HG02571 (cell line): ENCODE data around the gene TLR8.

Experiments used
- ATAC-seq: cut with Tn5 transposase; IDR thresholded peaks from one replicate; pipeline ENCODE4 v1.9.1; 2021; ENCODE audit warnings: mild to moderate bottlenecking, moderate library complexity; ENCODE audit not compliant: unreplicated experiment

TLR8 gene

DNA sequence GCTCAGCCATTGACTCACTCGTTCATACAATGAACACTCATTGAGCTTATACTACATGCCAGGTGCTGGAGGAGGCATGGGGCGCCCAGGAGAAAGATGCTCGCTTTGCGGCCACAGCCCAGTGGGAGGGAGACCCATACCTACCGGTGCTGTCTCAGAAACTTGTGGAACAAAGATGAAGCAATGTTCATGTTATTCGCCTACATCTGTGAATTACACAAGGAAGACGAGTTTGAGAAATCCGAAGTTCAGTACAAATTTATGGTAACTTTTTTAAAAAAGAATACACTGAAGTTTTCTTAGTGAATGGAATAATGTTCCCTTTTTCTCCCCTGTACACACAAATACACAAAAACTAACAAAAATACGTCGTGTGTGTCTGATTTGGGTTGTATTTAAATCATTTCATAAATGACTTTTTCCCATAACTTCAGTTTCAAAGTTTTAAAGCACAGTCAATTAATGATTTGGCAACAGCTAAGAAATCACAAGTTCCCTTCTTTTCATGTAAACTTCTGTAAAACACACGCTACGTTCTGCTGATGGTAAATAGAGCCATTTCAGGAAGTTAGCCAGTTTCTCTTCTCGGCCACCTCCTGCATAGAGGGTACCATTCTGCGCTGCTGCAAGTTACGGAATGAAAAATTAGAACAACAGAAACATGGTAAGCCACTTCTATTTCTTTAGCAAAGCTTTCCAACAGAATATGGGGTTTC lies at the start of gene TLR8:
TLR8 (plus strand) TSS at position 575 of the 716 bp plus-strand sequence; CDS start at position 662, 87 bp downstream.
- no peak for ATAC-seq

DNA sequence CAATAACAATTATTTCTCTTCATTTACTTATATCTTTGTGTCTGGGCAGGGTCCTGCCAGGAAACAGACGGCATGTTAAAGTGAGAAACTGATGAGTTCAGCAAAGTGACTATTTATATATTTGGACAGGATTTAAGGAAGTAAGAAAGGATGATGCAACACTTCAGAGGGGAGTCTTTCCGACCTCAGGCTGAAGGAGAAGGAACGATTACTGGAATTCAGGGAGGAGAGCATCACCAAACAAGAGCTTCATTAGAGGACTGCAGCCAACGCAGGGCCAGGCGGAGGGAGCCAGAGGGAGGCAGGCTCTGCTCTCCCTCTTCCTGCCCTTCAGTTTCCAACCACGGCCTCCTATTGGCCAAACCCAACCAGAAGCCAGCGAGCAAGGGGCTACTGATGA lies 41.1 kb upstream of the TLR8 start:
- ATAC-seq = no peak

DNA sequence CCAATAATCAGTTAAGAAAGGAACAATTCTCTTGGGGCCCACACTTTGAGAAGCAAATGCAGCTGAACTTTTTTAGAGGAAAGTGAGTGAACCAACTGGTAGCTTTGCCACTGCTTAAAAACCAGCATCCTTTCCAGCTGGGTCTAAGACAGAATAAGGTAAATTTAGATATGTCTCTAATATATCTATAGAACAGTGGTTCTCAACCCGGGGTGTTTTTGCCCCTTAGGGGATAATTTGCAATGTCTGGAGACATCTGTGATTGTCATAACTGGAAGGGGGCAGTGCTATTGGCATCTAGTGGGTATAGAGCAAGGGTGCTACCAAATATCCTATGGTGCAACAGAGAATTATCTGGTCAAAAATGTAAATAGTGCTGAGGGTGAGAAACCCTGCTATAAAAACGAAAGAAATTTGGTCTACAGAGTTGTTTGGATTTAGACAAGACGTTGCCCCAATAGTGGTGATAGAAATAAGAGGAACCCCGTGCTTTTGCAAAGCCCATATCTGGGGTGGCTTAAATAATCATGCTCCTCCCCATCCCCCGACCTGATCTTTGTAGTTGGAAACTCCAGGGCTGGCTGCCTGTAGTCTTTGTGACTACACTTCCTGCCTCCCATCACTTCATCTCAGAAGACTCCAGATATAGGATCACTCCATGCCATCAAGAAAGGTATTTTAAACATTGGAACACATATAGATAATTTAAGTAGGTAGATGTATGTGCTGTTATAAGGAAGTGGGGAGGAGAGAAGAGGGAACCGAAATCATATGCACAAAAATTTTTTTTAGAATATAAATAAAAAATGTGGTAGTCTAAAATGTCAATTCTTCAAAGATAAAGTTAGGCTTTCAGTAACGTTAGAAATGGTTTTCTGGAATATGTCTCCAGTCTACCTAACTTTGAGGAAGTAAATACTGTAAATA lies 39.7 kb upstream of the TLR8 start, which contains the start of gene TLR7:
TLR7 (plus strand) TSS at position 622 of the 927 bp plus-strand sequence. CDS start 507 bp downstream, outside the sequence.
- ATAC-seq = no peak

DNA sequence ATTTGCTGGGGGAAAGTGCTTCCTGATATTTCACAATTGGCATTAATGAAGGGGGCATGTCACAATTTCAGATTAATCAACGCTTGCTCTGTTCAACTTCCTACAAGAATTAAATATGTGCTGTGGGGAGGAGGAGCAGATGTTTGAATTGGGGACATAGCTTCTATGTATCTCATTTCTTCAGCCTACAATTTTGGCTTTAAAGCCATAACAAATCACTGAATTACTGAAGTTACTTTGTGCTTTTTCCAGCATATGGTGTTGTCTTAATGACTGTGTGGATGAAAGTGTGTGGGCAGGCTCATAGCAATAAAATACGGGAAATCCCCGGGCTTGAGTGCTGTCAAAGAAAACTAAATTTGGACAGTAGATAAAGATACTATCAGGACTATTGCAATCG lies 38.7 kb upstream of the TLR8 start:
- no peak for ATAC-seq

DNA sequence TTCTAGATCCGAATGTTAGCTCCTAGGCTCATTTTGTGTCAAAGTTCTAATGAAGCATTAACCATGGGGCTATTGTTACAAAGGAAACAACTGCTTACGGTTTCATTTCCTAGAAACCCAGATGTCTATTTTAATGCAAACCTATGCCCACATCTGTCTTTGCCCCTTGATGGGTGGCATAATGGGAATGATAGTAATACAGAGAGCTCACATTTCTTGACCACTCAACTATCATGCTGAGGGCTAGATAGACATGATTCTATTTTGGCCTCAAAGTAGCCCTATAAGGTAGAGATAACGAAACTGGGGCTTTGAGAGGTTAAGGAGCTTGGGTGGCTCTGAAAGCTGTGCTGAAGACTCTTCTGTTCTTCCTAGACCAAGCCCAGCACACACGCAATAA lies 37.7 kb upstream of the TLR8 start:
- no peak for ATAC-seq

DNA sequence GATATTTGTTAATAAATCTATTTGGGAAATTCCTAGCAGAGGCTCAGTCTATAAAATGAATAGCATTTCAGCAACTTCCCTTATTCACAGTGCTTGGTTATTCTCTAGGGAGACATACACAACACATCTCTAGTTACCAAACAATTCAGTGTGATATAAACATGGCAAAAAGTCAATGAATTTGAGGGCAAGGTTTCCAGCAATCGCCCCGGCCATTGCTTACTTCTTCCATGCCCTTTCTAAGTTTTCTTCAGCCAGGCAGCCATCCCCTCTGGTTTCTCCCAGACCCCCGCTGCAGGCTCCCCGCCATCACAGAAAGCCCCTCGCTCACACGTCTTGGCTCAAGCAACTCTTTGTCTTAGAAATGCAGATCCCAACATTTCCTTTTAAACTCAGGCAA lies 35.2 kb upstream of the TLR8 start:
- ATAC-seq = no peak

DNA sequence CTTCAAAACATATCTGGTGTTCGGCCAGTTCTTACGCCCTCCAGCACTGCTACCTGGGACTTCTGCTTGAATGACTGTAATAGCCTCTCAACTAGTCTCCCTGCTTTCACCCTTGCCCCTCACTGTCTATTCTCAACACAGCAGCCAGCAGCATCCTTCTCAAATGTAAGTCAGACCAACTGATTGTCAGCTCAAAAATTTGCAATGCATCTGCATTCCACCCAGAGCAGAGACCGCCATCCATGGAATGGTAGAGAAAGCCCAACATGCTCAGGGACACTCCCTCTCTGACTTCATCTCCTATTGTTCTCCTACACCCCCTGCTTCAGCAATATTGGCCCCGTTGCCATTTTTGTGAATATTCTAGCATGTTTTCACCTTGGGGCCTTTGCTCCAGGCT lies 33.7 kb upstream of the TLR8 start:
- ATAC-seq = no peak

DNA sequence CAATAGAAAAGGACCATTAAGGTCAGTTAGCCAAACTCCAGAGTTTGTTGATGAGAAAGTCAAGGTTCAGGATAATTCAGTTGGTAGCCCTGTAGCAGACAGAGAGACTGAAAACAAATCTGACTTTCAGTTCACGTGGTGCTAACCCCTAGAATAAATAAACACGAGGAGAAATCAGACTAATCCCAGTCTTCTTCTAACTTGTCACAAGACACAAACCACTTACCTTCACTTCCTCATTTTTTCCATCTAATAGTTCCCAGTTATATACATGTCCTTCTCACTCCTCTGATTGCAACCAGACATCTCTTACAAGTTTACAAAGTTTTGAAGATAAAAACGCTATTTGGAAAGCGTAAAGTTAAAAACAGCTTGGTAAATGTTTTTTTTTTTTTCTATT lies 31.8 kb upstream of the TLR8 start:
- ATAC-seq = no peak

DNA sequence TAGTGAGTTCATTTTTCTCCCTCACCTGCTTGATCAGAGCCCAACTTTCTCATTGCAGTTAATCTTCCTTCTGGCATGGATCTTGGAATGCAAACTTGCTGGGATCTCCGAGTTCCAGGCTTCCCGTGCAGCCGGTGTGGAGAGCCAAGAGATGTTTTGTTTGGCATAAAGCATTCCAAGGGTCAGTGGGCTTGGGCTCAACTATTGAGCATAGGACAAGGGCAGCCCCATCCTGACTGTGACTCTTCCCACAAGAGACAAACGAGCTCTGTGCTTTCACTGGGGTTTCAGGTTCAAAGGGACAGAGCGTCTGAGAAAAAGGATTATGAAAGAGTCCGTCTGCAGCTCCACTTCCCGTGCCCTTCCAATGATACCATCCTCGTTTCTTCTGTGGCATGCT lies 29.0 kb upstream of the TLR8 start:
- no peak for ATAC-seq

DNA sequence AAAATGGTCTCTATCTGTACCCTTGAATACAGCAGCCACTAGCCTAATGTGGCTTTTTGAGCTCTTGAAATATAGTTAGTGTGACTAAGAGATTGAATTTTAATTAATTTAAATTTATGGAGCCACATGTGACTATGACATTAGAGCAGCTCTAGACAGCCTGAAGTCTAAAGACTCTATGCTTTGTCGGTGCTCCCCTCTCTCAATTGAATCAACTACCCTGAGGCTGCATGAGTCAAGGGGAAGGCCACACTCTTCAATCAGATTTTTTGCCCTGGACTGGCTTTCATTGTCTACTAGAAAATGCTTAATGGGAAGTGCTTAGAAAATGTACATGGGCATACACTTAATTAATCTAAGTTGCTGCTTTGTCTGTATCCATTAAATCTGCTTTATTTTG lies 27.9 kb upstream of the TLR8 start:
- no peak for ATAC-seq

DNA sequence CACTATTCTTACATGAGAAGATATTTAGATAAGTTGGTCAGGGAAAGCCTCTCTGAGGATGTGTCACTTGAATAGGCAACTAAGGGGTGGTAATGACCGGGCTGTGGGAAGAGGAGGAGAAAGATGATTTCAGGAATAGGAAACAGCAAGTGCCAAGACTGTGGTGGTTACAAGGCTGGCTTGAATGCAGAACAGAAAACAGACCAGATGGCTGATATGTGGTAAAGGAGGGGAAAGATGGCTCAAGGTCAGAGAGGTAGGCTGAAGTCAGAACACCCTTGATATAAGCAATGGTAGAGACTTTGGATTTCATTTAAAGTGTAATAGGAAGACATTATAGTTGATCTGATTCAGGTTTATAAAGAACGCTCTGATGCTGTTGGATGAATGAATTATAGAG lies 24.5 kb upstream of the TLR8 start:
- ATAC-seq = no peak

DNA sequence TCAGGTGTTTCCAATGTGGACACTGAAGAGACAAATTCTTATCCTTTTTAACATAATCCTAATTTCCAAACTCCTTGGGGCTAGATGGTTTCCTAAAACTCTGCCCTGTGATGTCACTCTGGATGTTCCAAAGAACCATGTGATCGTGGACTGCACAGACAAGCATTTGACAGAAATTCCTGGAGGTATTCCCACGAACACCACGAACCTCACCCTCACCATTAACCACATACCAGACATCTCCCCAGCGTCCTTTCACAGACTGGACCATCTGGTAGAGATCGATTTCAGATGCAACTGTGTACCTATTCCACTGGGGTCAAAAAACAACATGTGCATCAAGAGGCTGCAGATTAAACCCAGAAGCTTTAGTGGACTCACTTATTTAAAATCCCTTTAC lies 20.9 kb upstream of the TLR8 start:
- ATAC-seq = no peak

DNA sequence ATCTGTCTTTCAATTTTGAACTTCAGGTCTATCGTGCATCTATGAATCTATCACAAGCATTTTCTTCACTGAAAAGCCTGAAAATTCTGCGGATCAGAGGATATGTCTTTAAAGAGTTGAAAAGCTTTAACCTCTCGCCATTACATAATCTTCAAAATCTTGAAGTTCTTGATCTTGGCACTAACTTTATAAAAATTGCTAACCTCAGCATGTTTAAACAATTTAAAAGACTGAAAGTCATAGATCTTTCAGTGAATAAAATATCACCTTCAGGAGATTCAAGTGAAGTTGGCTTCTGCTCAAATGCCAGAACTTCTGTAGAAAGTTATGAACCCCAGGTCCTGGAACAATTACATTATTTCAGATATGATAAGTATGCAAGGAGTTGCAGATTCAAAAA lies 19.9 kb upstream of the TLR8 start:
- no peak for ATAC-seq

DNA sequence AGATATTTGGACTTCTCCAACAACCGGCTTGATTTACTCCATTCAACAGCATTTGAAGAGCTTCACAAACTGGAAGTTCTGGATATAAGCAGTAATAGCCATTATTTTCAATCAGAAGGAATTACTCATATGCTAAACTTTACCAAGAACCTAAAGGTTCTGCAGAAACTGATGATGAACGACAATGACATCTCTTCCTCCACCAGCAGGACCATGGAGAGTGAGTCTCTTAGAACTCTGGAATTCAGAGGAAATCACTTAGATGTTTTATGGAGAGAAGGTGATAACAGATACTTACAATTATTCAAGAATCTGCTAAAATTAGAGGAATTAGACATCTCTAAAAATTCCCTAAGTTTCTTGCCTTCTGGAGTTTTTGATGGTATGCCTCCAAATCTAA lies 19.3 kb upstream of the TLR8 start:
- no peak for ATAC-seq

DNA sequence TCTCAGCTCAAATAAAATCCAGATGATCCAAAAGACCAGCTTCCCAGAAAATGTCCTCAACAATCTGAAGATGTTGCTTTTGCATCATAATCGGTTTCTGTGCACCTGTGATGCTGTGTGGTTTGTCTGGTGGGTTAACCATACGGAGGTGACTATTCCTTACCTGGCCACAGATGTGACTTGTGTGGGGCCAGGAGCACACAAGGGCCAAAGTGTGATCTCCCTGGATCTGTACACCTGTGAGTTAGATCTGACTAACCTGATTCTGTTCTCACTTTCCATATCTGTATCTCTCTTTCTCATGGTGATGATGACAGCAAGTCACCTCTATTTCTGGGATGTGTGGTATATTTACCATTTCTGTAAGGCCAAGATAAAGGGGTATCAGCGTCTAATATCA lies 18.7 kb upstream of the TLR8 start:
- no peak for ATAC-seq

DNA sequence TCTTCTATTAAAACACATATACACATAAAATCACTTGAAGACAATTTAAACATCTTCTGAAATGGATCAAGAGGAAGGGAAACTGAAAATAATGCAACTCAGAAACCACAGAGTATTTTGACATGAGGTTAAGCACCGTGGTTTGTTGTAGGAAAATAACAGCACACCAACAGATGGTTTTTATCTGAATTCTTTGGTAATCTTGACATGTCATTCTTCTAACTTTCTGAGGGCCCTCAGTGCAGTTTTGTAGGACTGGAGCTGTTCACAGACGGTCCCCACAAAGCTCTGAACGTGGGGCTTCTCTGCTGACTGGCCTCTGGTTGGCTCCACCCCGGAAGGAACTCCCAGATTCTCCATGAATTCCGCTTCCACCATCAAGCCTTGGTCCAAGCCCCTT lies 16.0 kb upstream of the TLR8 start:
- peak; percentile 51 for ATAC-seq

DNA sequence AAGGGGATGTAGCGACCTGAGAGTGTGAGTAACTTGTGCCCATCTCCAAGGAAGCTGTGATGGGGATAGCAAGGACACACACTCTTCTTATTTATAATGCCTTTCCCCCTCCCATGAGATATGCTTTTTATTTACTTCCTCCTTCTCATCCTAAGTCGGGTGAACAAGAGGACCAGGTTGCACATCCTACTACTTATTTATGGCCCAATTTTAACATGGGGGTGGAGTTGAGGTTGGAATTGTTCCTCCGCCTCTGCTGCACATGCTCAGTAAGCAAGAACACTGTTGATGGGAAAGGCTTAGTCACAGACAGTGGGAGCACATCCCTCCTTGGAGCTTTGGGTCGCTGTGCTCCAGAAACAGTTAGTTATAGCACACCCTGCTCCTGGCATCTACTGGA lies 15.2 kb upstream of the TLR8 start:
- no peak for ATAC-seq

DNA sequence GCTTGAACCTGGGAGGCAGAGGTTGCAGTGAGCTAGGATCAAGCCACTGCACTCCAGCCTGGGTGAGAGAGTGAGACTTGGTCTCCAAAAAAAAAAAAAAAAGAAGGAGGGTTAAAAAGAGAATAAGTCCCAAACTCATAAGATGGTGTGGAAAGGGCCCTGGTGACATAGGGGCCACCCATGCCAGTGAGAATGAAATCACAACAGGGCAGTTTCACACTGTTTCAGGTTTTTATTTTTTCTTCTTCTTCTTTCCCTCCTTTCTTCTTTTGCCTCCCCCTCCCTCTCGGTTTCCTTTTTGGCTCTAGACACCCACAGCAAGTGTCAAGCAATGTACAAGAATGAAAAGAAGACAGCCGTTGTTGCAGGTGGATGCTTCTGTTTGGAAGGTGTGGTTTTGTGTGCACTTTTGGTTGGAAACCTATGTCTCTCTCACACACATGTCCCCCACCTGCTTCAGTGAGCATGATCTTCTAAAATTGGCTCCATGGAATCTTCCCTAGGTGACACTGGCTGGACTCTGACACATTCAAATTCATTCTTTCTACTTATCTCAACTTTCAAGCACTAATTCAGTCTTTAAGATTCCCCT lies 14.4 kb upstream of the TLR8 start:
- peak; percentile 56 for ATAC-seq

DNA sequence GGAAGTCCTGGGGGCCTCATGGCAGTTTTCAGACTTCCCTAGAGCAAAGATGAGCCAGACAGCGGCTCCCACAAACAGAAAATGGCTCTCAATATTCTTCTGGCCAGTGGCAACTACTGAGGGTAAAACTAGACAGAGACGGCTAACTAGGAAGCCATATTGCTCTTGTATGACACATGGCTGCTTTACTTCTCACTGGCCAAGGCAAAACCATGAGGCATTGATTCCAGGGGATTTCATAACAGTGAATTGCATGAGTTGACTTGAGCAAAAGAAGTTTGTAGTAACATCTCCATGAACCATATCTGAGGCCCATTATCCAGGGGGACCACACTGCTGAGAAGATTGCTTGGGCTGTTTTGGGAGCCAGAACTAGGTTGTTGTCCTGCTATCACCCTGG lies 13.7 kb upstream of the TLR8 start:
- ATAC-seq = no peak

DNA sequence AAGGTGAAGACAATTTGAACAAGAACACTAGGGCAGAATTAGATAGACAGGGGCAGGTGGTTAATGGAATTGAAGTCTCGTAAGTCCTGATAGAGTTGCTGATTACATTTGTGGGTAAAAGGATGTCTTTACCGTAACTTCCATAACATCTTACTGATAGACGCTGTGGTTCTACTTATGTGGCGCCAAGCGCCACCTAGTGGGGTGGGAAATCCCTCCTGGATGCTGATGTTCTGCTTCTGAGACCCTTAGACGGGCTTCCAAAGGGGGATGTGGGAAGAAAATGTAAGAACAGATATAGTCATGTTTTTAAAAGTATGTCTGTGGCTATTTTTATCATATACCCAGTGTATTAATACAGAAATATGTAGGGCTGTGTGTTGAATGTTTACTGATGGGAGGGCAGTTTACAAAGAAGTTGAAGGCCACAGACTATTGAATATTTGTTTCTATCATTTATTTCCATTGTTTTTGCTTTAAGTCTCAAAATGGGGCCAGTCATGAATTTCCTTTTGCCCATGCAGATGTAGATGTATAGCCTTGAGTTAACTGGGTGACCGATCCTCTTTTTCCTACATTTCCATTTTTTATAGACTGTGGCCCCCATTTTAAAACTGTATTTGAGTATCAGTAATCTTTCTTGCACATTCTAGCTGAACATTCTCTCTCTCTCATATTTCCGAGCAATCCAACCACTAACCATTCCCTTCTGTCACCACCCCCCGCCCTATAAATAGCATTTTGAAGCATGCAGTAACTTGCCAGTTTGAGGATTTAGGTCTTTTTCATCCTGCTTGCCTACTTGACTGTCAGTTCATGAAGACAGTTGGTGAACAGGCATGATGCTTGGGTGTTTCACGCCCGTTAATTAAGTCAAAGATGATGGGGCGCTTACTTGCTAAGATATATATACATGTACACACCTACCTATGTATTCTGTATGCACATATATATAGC lies 12.1 kb upstream of the TLR8 start:
- no peak for ATAC-seq

DNA sequence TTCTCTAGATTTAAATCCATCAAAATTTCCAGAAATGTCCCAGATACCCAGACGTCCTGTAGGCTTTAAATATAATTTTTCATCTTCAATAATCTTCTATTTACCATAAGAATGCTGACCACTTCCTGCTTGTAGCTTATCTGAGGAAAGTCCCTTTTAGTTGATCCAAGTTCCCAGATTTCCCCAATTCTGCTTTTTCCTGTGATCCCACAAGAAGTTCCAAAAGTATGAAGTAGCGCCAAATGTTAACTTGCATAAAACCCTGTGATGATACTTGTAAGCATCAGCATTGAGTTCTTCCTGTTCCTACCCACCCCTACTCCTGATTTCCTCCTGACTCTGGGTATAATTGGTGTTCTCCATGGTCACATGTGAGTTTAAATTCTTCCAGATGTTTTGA lies 10.6 kb upstream of the TLR8 start:
- ATAC-seq = no peak
